HG03460 (cell line): ENCODE measurements around the gene REC114.
"Not testable (repeated sequence)": the region's sequence is repeated elsewhere in the genome, so short reads cannot be mapped to it uniquely, and the experiment has no call there.

ENCODE experiments used
- ATAC-seq: cut with Tn5 transposase; IDR thresholded peaks from one replicate; pipeline ENCODE4 v1.9.1; 2021; ENCODE audit not compliant: unreplicated experiment

REC114 gene

DNA sequence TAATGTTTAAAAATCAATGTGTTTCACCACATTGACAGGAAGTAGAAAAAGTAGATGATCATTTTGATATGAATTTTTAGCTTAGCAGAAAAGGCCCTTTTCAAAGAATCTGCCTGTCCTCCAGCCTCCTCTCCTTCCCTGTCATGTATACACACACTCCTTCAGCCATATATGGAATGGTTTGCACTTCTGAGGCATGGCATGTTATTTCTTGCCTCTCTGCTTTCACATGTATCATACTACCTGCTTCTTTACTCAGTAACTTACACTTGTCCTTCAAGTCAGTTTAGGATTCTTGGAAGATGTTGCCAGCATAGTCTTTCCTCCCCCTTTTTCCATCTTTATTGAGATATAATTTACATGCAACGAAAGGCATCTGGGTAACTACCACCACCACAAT is 79.0 kb downstream of the REC114 start:
- no peak for ATAC-seq

- no peak for ATAC-seq
Observed at GRCh38 chr15:73524919-73525318, 82.0 kb downstream of the REC114 start.

DNA sequence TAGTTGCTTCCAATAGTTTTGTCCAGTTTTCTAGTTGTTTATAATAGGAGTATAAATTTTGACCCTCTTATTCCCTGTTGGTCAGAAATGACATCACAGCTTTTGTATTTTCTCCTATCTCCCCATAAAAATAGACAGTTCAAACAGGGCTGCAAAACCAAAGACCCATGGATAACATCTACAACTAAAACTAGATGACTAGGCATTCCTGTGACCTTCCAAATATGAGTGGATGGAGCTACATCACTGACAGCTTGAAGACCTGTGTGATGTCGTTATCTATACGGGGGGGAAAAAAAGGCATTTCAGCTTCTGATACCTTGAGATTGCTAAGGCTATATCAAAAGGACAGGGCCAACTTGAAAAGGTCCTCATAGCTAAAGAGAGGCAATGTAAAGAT is 84.6 kb downstream of the REC114 start:
- no peak for ATAC-seq

DNA sequence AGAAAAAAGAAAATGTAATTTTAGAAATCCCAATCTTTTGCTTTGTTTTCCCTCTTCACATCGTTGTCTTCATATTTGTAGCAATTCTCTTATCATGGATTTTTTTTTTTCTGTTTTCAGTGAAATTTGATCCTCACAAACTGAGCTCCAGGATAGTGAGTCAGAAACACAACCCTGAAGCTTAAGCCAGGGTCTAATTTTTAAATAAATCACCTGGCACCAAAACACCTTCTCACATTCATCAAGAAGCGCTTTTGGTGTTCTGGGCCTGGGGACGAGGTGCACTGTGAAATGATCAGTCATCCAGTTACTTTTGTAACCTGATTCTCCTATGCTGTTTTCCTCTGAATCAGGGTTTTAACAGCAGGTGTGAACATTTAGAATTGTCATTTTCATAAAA is 87.7 kb downstream of the REC114 start:
- ATAC-seq: no peak

DNA sequence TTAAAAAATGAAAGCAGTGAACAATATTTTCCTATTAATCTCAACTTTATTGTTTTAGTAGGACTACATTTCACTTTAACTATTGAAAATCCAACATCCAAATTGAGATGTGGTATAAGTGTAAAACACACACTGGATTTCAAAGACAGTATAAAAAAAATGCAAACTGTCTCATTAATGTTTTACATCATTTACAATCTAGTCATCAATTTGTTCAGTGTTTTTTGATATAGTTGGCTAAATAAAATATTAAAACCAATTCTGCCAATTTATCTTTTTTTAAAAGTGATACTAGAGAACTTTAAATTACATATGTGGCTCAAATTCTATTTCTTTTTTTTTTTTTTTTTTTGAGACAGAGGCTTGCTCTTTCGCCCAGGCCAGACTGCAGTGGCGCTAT is 95.2 kb downstream of the REC114 start:
- ATAC-seq: no peak

DNA sequence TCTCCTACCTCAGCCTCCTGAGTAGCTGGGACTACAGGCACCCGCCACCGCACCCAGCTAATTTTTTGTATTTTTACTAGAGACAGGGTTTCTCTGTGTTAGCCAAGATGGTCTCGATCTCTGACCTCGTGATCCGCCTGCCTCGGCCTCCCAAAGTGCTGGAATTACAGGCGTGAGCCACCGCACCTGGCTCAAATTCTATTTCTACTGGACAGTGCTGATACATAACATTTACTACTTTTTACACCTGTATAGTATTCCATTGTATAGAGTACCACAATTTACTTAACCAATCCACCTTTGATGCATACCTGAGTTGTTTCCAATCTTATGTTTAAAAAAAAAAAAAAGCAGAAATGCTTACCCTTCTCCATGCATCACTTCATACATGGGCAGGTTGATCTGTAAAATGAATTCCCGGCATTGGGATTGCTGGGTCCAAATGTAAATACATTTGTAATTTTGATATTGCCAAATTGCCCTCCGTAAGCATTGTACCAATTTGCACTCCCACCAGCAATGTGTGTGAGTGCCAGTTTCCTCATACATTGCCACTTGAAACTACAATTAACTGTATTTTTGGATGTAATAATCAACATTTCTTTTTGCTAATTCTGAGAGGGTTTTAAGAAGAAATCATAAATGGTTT is 95.7 kb downstream of the REC114 start:
- ATAC-seq: no peak

DNA sequence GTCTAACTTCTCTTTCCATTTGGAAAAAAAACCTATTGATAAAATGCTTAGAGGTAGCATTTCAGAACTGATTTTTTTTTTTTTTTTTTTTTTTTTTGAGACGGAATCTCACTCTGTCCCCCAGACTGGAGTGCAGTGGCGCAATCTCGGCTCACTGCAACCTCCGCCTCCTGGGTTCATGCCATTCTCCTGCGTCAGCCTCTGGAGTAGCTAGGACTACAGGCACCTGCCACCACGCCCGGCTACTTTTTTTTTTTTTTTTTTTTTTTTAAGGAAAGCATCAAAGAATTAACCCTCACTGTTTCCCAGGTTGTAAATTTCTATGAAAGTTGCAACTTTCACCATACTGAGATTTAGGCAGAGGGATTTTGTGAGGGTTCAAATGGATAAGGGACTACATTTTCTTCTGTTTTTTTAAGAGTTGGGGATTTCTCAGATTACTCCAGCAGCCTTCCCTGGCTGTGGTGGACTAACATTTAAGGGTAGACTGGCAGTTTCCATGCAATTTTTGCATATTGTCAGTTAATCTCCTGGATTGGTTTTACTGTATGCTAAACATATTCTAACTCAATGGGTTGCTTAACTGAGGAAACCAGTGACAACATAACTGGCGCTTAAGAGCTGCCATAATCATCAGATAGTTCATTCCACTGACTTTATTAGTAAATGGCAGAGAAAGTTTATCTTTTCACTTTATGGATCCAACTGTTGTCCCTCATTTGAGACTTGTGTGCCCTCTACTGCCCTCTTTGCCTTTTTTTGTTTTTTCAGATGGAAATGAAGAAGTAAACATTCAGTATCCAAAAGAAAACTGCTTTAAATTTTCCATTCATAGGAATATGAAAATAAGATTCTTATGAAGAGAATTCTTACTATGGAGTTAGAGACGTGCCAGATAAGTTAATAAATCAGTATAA is 96.5 kb downstream of the REC114 start:
- ATAC-seq: no peak

GRCh38 chr15:73540161-73540560 is 97.2 kb downstream of the REC114 start:
- ATAC-seq: no peak

DNA sequence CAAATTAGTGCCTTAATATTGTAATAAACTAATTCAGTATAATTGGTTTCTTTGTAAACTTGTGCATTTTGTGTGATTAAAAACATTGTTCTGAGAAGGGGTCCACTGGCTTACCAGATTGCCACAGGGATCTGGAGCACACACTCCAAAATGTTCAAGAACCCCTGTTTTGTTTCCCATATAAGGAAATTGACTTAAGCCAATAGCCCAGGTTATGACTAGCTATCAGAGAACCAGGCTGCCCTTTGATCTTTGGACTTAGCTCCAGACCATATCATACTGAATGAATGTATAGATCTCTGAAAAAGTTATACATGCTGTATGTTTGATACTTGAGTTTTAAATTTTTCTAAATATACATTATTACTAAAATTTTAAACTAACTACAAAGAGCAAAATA is 98.5 kb downstream of the REC114 start:
- ATAC-seq: no peak

DNA sequence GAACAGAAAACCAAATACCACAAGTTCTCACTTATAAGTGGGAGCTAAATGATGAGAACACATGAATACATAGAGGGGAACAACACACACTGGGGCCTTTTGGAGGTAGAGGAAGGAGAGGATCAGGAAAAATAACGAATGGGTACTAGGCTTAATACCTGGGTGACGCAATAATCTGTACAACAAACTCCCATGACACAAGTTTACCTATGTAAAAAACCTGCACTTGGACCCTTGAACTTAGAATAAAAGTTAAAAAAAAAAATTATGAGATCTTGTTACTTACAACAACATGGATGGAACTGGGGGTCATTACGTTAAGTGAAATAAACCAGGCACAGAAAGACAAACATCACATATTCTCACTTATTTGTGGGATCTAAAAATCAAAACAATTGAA is 106.0 kb downstream of the REC114 start:
- not testable (repeated sequence) for ATAC-seq

- ATAC-seq: no peak
Observed at GRCh38 chr15:73550190-73550589, 107.2 kb downstream of the REC114 start.

GRCh38 chr15:73555080-73555479 is 112.1 kb downstream of the REC114 start:
- no peak for ATAC-seq

- no peak for ATAC-seq
Observed at GRCh38 chr15:73558529-73558928, 115.6 kb downstream of the REC114 start.

DNA sequence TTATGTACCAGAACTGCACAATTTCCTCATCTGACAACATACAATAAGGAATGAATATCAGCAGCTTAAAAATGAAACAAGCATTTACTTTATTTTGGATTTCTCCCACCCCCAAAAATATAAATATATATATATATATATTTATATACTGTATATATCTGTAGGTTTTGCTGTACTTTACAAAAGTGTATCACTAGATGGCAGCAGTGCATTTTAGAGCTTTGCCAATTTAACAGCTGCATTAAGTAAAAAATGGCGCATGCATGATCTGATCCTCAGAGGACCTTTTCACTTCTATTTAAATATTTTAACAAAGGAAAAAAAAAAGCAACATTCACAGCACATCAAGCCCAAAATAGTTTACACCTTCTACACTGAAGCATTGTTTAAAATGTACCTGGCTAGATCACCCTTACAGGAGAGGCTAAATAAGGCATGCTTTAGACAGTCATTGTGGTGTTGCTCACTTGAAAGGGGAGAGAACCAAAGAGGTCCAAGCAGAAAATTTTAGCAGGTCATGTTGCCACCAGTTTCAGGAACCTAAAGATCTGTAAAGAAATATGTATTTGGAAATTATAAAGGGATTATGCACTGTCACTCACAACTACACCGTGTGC is 117.6 kb downstream of the REC114 start:
- no peak for ATAC-seq

- no peak for ATAC-seq
Observed at GRCh38 chr15:73564255-73564654, 121.3 kb downstream of the REC114 start.

DNA sequence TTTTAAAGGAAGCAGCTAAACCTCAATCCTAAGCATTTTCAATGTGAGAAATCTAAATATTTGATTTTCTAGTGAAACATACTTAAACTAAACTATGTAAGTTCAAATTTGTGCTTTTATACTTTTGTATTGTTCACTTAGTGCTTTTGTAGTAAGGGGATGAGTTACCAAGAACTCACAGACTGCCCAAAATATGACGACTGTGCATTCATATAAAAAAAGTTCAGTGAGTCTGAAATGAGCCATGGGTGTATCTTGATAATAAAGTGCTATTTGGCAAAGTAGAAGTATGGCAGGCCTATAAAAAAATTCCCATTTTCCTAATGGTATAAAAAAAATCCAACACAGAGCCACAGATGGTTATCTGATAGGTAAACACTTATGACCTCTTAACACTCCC is 124.1 kb downstream of the REC114 start:
- ATAC-seq: no peak

DNA sequence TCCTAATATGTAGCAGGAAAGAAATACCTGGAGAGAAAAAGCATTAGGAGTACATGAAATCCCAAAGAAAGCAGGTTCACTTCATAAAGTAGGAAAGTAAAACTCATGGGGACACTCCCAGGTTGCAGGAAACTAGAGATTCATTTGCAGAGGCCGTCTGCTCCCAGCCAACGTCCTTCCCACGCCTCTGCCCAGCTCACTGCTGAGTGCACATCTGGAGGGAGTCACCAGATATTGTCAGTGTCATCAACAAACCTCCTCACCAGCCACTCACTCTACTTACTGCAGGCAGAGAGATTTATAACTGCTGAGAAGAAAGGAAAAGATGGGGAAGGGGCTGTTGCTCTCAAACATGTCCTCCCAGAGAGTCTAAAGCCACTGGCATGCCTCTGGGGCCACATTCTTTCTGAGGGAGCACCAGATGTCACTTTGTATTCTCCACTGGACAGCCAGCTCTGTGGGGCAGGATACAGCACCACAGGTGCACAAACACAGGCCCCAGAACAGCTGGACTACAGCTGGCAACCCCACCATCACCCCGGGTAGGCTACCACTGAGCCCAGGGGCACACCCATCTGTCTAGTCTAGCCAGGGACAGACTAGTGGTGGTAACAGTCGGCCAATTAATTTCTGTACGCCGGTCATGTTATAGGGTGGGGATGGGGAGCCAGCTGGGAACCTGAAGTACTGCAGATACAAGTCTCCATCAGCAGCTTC is 125.8 kb downstream of the REC114 start:
- no peak for ATAC-seq

- ATAC-seq: no peak
Observed at GRCh38 chr15:73569361-73569760, 126.4 kb downstream of the REC114 start.

DNA sequence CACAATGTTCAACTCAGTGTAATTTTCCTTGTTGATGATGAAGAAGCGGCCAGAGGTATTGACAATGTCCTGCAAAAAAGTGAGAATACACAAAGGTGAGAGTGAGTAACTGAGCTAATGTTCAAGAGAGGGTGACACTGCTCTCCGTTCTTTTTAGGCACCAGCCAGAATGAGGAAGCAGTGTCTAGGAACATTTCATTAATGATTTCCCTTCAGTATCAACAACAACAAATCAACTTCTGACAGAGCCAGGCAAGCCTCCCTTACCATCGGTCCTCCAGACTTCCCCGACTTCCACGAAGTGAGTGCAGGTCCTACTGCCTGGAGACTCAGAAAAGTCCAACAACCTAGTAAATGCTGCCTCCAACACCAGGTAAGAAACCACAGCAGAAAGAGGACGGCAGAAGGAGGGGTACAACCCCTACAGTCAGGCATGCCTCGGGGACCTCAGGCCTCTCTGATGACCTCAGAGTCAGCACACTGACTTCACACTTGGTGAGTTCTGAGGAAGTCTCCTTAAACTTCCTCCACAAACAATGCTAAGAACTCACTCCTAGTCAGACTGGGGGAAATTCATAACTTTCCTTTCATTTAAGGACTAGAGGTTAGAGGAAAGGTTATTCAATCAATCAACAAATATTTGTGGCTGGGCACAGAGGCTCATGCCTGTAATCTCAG is 127.5 kb downstream of the REC114 start:
- no peak for ATAC-seq

- no peak for ATAC-seq
Observed at GRCh38 chr15:73571346-73571745, 128.4 kb downstream of the REC114 start.

GRCh38 chr15:73572296-73572695 is 129.3 kb downstream of the REC114 start:
- no peak for ATAC-seq
